Mesothelial cell of epicardium (in vitro differentiated cells): ENCODE measurements around the gene PRSS21. TPM values are rescaled to one million over a fixed set of nuclear protein-coding genes. Genes with fewer than 3 reads are reported as not detected.

Source experiments
- DNase-seq, 2 experiments: peaks; one replicate each; pipeline ENCODE4 v3.0.0; 2021; ENCODE audit warnings: low spot score in 2 of 2; ENCODE audit not compliant: unreplicated experiment in 2 of 2
- H3K27ac Mint-ChIP-seq: 2 replicates; pipeline ENCODE4 v1.8.0; 2021; ENCODE audit warnings: mixed read lengths
- H3K27me3 Mint-ChIP-seq: 2 replicates; pipeline ENCODE4 v1.8.0; 2021; ENCODE audit warnings: low read depth, mixed read lengths
- H3K36me3 Mint-ChIP-seq: 2 replicates; pipeline ENCODE4 v1.8.0; 2021; ENCODE audit warnings: mixed read lengths
- H3K4me1 Mint-ChIP-seq: 2 replicates; pipeline ENCODE4 v1.8.0; 2021; ENCODE audit warnings: mixed read lengths
- H3K4me3 Mint-ChIP-seq: 2 replicates; pipeline ENCODE4 v1.8.0; 2021; ENCODE audit warnings: mild to moderate bottlenecking, moderate library complexity, mixed read lengths
- H3K9me3 Mint-ChIP-seq: 2 replicates; pipeline ENCODE4 v1.8.0; 2021; ENCODE audit warnings: mixed read lengths
- CTCF ChIP-seq: fragments of 200-600 bp; sonication (generic); IDR thresholded peaks from one replicate; pipeline ENCODE4 v1.5.0; 2021; ENCODE audit warnings: antibody characterized with exemption; ENCODE audit not compliant: unreplicated experiment
- total RNA-seq: library from RNA; stranded (reverse); gene quantifications from 3 replicates; pipeline ENCODE4 v1.2.1, GENCODE V29; 2021

PRSS21 gene
- total RNA-seq, 1 donor from 2014 or later, result not detected

- TF ChIP-seq CTCF, result no peak
- Mint-ChIP-seq H3K4me3 (no peak overlapping the region), H3K9me3 (peaks cover 9% of the 10 kb centered on the region), H3K27ac (no peak overlapping the region), H3K27me3 (peaks cover 31% of the 10 kb centered on the region), H3K4me1 (no peaks in the 10 kb centered on the region), H3K36me3 (no peaks in the 10 kb centered on the region)
- no peak for DNase-seq
Observed at GRCh38 chr16:2811703-2812471, 5.2 kb upstream of the PRSS21 start.

DNA sequence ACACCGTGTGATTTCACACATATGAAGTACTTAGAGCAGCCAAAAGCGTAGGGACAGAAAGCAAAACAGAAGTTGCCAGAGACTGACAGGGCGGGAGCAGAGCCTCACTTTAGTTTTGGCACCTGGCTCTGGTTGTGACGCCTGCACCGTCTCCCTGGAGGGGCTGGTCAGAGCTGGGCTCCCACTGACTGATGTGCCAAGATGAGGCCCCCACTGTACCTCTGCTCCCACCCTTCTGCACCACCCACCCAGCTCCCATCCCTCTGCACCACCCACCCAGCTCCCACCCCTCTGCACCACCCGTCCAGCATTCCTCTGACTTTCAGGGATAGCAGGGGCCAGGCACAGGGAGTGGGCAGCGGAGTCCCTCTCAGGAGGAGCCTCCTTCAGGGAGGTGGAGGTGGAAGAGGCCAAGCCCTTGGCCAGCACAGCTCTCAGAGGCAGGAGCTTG lies 3.2 kb upstream of the PRSS21 start:
- Mint-ChIP-seq H3K36me3 (no peaks in the 10 kb centered on the region), H3K27ac (no peak overlapping the region), H3K27me3 (peaks cover 27% of the 10 kb centered on the region), H3K4me3 (no peak overlapping the region), H3K4me1 (no peaks in the 10 kb centered on the region), H3K9me3 (peaks cover 8% of the 10 kb centered on the region)
- TF ChIP-seq CTCF, result no peak
- no peak for DNase-seq

DNA sequence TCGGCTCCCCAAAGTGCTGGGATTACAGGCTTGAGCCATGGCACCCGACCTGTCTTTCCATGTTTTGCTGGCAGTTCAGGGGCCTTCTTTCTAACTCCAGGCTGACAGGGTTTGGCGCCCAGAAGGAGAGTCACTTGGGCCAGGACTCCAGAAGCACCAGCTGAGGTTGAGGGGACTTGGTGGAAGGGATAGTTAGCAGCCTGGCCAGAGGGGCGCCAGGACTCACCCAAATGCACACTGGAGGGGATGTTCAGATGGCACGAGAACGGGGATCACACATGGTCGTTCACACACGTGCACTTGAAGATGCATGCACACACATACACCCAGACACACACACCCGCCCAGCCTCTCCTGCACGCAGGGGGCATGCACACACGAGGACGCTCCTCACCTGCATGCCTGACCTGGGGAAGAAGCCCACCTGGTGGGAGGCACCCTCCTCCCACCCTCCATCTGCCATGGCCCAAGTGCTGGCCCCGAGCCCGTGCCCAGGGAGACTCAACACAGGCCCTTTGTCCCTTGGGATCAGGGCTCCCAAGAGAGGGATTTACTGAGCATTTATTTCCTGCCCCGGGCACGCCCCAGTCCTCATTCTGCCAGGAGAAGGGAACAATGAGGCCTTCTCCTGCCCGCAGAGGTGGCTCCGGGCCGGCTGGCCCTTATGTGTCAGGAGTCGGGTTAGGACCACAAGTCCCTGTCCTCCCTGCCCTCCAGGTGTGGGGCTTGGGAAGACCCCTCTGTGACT lies 2.3 kb upstream of the PRSS21 start:
- TF ChIP-seq CTCF, result no peak
- no peak overlapping the region for H3K27ac Mint-ChIP-seq
- H3K27me3 Mint-ChIP-seq, result peaks cover 19% of the 10 kb centered on the region
- no peak overlapping the region for H3K4me3 Mint-ChIP-seq
- no peaks in the 10 kb centered on the region for H3K4me1 Mint-ChIP-seq
- DNase-seq, result no peak
- H3K9me3 Mint-ChIP-seq, result no peaks in the 10 kb centered on the region
- no peaks in the 10 kb centered on the region for H3K36me3 Mint-ChIP-seq

DNA sequence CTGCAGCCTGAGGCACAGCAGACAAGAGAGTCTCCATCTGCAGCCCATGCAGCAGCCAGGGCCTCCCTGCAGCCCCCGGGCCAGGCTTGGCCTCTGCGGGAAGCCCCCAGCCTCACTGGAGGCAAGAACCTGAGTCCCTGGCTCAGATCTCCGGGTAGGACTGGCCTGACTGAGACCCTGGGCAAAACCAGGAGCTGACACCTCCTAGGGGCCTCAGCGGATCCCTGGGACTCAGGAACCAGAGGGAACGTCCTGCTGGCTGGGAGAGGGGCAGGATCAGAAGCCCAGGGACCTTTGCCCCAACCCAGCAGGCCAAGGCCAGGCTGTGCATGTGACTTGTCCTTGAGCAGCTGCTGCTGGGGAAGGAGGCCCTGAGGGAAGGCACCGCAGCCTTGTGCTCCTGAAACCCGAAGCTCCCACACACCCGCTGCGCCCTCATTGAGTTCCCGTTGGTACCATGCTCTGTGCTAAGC lies 1.7 kb upstream of the PRSS21 start:
- no peaks in the 10 kb centered on the region for H3K9me3 Mint-ChIP-seq
- no peak for TF ChIP-seq CTCF
- no peaks in the 10 kb centered on the region for H3K36me3 Mint-ChIP-seq
- H3K27ac Mint-ChIP-seq, result no peak overlapping the region
- H3K27me3 Mint-ChIP-seq, result peaks cover 16% of the 10 kb centered on the region
- no peak for DNase-seq
- no peak overlapping the region for H3K4me3 Mint-ChIP-seq
- no peaks in the 10 kb centered on the region for H3K4me1 Mint-ChIP-seq

DNA sequence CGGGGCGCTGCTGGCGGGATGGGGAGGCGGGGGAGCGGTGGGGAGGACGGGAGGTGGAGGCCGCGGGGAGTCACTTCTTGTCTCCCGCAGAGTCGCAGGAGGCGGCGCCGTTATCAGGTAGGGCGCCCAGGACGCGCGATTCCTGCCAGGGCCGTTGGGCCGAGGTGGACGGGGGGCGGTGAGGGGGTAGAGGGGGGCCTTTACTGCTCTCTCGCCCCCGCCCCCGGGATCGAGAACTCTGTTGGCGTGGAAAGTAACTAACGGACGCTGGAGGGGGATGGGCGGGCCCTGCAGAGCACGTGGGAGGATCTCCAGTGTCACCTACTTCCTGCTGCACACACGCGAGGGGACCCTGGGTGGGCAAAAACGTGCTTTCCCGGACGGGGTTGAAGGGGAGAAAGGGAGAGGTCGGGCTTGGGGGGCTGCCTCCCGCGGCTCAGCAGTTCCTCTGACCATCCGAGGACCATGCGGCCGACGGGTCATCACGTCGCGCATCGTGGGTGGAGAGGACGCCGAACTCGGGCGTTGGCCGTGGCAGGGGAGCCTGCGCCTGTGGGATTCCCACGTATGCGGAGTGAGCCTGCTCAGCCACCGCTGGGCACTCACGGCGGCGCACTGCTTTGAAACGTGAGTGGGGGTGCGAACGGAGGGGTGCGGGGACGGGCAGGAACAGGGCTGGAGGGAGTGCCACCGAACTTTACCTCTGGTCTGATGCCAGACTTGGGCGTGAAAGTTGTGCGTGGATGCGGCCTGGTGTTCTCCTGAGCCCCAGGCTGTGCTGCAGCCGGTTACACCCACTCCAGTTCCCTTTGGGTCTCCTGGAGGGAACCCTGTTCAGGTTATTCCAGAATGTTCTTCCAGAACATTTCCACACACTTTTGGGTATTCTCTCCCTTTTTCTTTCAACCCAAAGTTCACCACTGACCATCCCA lies 569 bp downstream of the PRSS21 start:
- Mint-ChIP-seq H3K27me3 (peaks cover 12% of the 10 kb centered on the region), H3K27ac (no peak overlapping the region), H3K4me3 (no peak overlapping the region), H3K36me3 (no peaks in the 10 kb centered on the region), H3K4me1 (no peaks in the 10 kb centered on the region), H3K9me3 (no peaks in the 10 kb centered on the region)
- DNase-seq, result no peak
- no peak for TF ChIP-seq CTCF
